GM23338 (cell line): ENCODE results near the gene ZCCHC8. TPM values are rescaled to one million over a fixed set of nuclear protein-coding genes. Genes with fewer than 3 reads are reported as not detected.

Source experiments
- ATAC-seq: fragments of 200-7000 bp; cut with Tn5 transposase; 3 replicates; pipeline ENCODE4 v1.9.1; 2020
- DNase-seq: peaks from one replicate; pipeline ENCODE4 v3.0.0-alpha.2; 2015; ENCODE audit warnings: low spot score
- H2AFZ ChIP-seq: fragments of 200-600 bp; sonication (generic); 2 replicates; pipeline ENCODE4 v1.8.0; 2016; ENCODE audit warnings: antibody characterized with exemption, mild to moderate bottlenecking, moderate library complexity
- H3F3A ChIP-seq: fragments of 200-600 bp; sonication (generic); replicated peaks from 2 replicates; pipeline ENCODE4 v1.8.0; 2017; ENCODE audit warnings: antibody characterized with exemption, mixed run types, low read depth
- H3K27ac ChIP-seq: fragments of 200-600 bp; sonication (generic); 2 replicates; pipeline ENCODE4 v1.6.1; 2016; ENCODE audit warnings: low read depth
- H3K27me3 ChIP-seq: fragments of 200-600 bp; sonication (generic); 2 replicates; pipeline ENCODE4 v1.8.0; 2016; ENCODE audit warnings: mild to moderate bottlenecking, mixed run types, moderate library complexity; ENCODE audit not compliant: insufficient read depth
- H3K36me3 ChIP-seq: fragments of 200-600 bp; sonication (generic); 2 replicates; pipeline ENCODE4 v1.8.0; 2016; ENCODE audit warnings: mild to moderate bottlenecking; ENCODE audit not compliant: insufficient read depth
- H3K4me1 ChIP-seq: fragments of 200-600 bp; sonication (generic); 2 replicates; pipeline ENCODE4 v1.8.0; 2016; ENCODE audit warnings: mild to moderate bottlenecking, moderate library complexity; ENCODE audit not compliant: insufficient read depth
- H3K4me2 ChIP-seq: fragments of 200-600 bp; sonication (generic); 2 replicates; pipeline ENCODE4 v1.7.1; 2017; ENCODE audit warnings: mixed run types
- H3K4me3 ChIP-seq: fragments of 200-600 bp; sonication (generic); 2 replicates; pipeline ENCODE4 v1.6.1; 2016; ENCODE audit warnings: mixed run types
- H3K79me2 ChIP-seq: fragments of 200-600 bp; sonication (generic); replicated peaks from 2 replicates; pipeline ENCODE4 v1.8.0; 2017; ENCODE audit warnings: mild to moderate bottlenecking; ENCODE audit not compliant: insufficient read depth
- H3K9me2 ChIP-seq: fragments of 200-600 bp; sonication (generic); 2 replicates; pipeline ENCODE4 v1.8.0; 2017; ENCODE audit not compliant: insufficient read depth
- H4K20me1 ChIP-seq: fragments of 200-600 bp; sonication (generic); replicated peaks from 2 replicates; pipeline ENCODE4 v1.8.0; 2017; ENCODE audit warnings: mild to moderate bottlenecking; ENCODE audit not compliant: insufficient read depth
- H3K27ac Mint-ChIP-seq: 2 replicates; pipeline ENCODE4 v1.8.0; 2020; ENCODE audit warnings: inconsistent platforms, mild to moderate bottlenecking, moderate library complexity, mixed read lengths
- H3K27me3 Mint-ChIP-seq: 3 replicates; pipeline ENCODE4 v1.8.0; 2022; ENCODE audit warnings: low read depth, mild to moderate bottlenecking, moderate library complexity, mixed read lengths, inconsistent platforms; ENCODE audit not compliant: insufficient read depth, poor library complexity
- H3K36me3 Mint-ChIP-seq: 3 replicates; pipeline ENCODE4 v1.8.0; 2021; ENCODE audit warnings: low read depth, mild to moderate bottlenecking, inconsistent platforms, moderate library complexity, mixed read lengths
- H3K4me1 Mint-ChIP-seq: 3 replicates; pipeline ENCODE4 v1.8.0; 2020; ENCODE audit warnings: mild to moderate bottlenecking, inconsistent platforms, mixed read lengths
- H3K4me3 Mint-ChIP-seq: 3 replicates; pipeline ENCODE4 v1.8.0; 2021; ENCODE audit warnings: moderate library complexity, mild to moderate bottlenecking, inconsistent platforms, mixed read lengths
- H3K9me3 Mint-ChIP-seq: 3 replicates; pipeline ENCODE4 v1.8.0; 2020; ENCODE audit warnings: moderate library complexity, mild to moderate bottlenecking, inconsistent platforms, mixed read lengths
- CREB1 ChIP-seq: fragments of 250-450 bp; sonication (Bioruptor Pico); IDR thresholded peaks from 2 replicates; pipeline ENCODE4 v1.5.0; 2020; ENCODE audit warnings: low read depth, mild to moderate bottlenecking, moderate library complexity
- CTCF ChIP-seq, 2 experiments: fragments of 200-600 bp in 1 of 2; sonication (generic) in 1 of 2; conservative IDR thresholded peaks; 2 replicates each; pipeline versions ENCODE4 v1.5.1 to v1.6.1; 2016 to 2017; ENCODE audit warnings: antibody characterized with exemption in 2 of 2, low read depth in 2 of 2, mild to moderate bottlenecking in 2 of 2, moderate library complexity in 1 of 2
- ETS1 ChIP-seq: IDR thresholded peaks from 2 replicates; pipeline ENCODE4 v1.6.1; 2016; ENCODE audit warnings: antibody characterized with exemption
- EZH2 ChIP-seq: fragments of 200-600 bp; sonication (generic); IDR thresholded peaks from one replicate; pipeline ENCODE4 v1.8.0; 2017; ENCODE audit warnings: antibody characterized with exemption, mild to moderate bottlenecking, low read depth; ENCODE audit not compliant: unreplicated experiment
- EZH2phosphoT487 ChIP-seq: fragments of 200-600 bp; sonication (generic); IDR thresholded peaks from one replicate; pipeline ENCODE4 v1.8.1; 2018; ENCODE audit warnings: antibody characterized with exemption; ENCODE audit not compliant: unreplicated experiment
- JUNB ChIP-seq: IDR thresholded peaks from one replicate; pipeline ENCODE4 v1.6.1; 2016; ENCODE audit warnings: antibody characterized with exemption; ENCODE audit not compliant: unreplicated experiment
- NANOG ChIP-seq: IDR thresholded peaks from 2 replicates; pipeline ENCODE4 v1.6.1; 2016; ENCODE audit warnings: antibody characterized with exemption, borderline replicate concordance
- POLR2AphosphoS5 ChIP-seq: IDR thresholded peaks from 2 replicates; pipeline ENCODE4 v1.6.1; 2016; ENCODE audit warnings: antibody characterized with exemption, low read depth
- REST ChIP-seq: IDR thresholded peaks from one replicate; pipeline ENCODE4 v1.6.1; 2018; ENCODE audit warnings: antibody characterized with exemption; ENCODE audit not compliant: unreplicated experiment
- STAT1 ChIP-seq: IDR thresholded peaks from one replicate; pipeline ENCODE4 v1.6.1; 2016; ENCODE audit warnings: antibody characterized with exemption; ENCODE audit not compliant: unreplicated experiment
- polyA plus RNA-seq: library from polyadenylated mRNA; unstranded; fragments of >200 nt; fragmentation: Nextera tagmentation; extraction: Ambion mirVana; gene quantifications from 2 replicates; pipeline ENCODE4 v1.2.1, GENCODE V29; 2016
- total RNA-seq: library from RNA; depleted of rRNA; stranded (reverse); fragments of >200 nt; shearing (Covaris generic); gene quantifications from 2 replicates; pipeline ENCODE4 v1.2.3, GENCODE V29; 2014

ZCCHC8 gene
- total and polyA plus RNA-seq, 2 experiments from 2014 or later = 23.9 to 39.0 TPM

- no peak for TF ChIP-seq REST
- TF ChIP-seq ETS1 = no peak
- TF ChIP-seq CTCF (conservative IDR thresholded peaks at IDR 0.05; ENCODE audit: low read depth in 2 of 2) = no peak
- no peak for TF ChIP-seq EZH2
Observed at GRCh38 chr12:122533856-122534255, 33.1 kb upstream of the ZCCHC8 start (continued).

- TF ChIP-seq CREB1 (CRISPR knock-in tag) = no peak
- TF ChIP-seq NANOG = no peak
- TF ChIP-seq CTCF (conservative IDR thresholded peaks at IDR 0.05; ENCODE audit: low read depth in 2 of 2) = no peak
- no peak for TF ChIP-seq ETS1
- TF ChIP-seq STAT1 = no peak
- TF ChIP-seq EZH2phosphoT487 = no peak
- no peak for TF ChIP-seq POLR2AphosphoS5
- no peak for TF ChIP-seq JUNB
- no peak for TF ChIP-seq REST
- no peak for ATAC-seq
- Histone ChIP-seq H4K20me1 (peaks cover 25% of the 10 kb centered on the region), H2AFZ (no peak overlapping the region), H3K27ac (no peak overlapping the region), H3K27me3 (no peaks in the 10 kb centered on the region), H3K9me2 (no peaks in the 10 kb centered on the region), H3K4me3 (no peak overlapping the region), H3K79me2 (peaks cover 84% of the 10 kb centered on the region), H3K36me3 (peaks cover 25% of the 10 kb centered on the region; the same call in 1 of the 2 replicates), H3K4me2 (no peak overlapping the region), H3K4me1 (peaks cover 14% of the 10 kb centered on the region), H3F3A (no peaks in the 10 kb centered on the region)
- peaks cover 48% of the 10 kb centered on the region for H3K36me3 Mint-ChIP-seq
- peaks cover 8% of the 10 kb centered on the region for H3K4me1 Mint-ChIP-seq
- no peaks in the 10 kb centered on the region for H3K9me3 Mint-ChIP-seq
- no peak overlapping the region for H3K27ac Mint-ChIP-seq
- H3K27me3 Mint-ChIP-seq = no peaks in the 10 kb centered on the region
- no peak overlapping the region for H3K4me3 Mint-ChIP-seq
- DNase-seq = no peak
Observed at GRCh38 chr12:122528992-122529391, 28.3 kb upstream of the ZCCHC8 start.
